Fibroblast of villous mesenchyme (primary cell): ENCODE data around the gene HIVEP3. TPM values are rescaled to one million over a fixed set of nuclear protein-coding genes. Genes with fewer than 3 reads are reported as not detected.

Experiments used
- DNase-seq: peaks from one replicate; pipeline ENCODE4 v3.0.0-alpha.2; 2010; ENCODE audit warnings: low read depth
- H3K4me3 ChIP-seq: 2 replicates; pipeline ENCODE4 v1.5.1; 2011; ENCODE audit warnings: low read depth, mild to moderate bottlenecking, low read length
- CTCF ChIP-seq: IDR thresholded peaks from 2 replicates; pipeline ENCODE4 v1.5.1; 2012; ENCODE audit warnings: low read depth, mild to moderate bottlenecking, low read length; ENCODE audit not compliant: insufficient read depth
- total RNA-seq: library from RNA; depleted of rRNA; stranded (reverse); fragments of >200 nt; gene quantifications from 2 replicates; pipeline ENCODE4 v1.2.3, GENCODE V29; 2012

Gene HIVEP3
- total RNA-seq, 1 donor: 0.86 TPM

GRCh38 chr1:41658431-41659158, 260.1 kb downstream of the HIVEP3 start:
- TF ChIP-seq CTCF: no peak
- H3K4me3 ChIP-seq: no peak overlapping the region
- no peak for DNase-seq

DNA sequence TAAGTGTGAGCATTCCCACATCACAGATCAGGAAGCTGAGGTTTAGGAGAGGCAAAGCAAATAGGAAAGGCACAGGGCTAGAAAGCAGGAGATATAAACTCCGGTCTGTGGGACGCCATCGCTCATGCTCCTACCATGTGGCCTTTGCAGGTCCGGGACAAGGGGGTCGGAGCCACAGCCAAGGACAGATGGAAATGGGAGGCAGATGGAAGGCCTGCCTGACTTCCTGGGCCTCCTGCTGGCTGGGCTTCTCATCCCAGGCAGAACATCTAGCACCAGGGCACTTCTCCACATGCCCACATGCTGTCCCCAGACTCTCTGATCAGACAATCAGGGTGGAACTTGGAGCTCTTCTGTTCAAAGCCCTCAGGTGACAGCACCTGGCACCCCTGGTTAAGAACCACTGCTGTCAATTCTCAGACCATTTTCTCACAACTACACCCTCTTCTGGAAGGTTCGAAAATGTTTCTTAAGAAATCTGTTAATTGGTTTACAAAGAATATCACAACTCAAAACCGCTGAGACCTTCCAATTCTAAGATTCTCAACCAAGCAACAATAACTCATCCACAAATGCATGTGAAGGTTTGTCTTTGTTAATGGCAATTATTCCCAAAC, 260.9 kb downstream of the HIVEP3 start:
- H3K4me3 ChIP-seq: no peak overlapping the region
- TF ChIP-seq CTCF: no peak
- no peak for DNase-seq

DNA sequence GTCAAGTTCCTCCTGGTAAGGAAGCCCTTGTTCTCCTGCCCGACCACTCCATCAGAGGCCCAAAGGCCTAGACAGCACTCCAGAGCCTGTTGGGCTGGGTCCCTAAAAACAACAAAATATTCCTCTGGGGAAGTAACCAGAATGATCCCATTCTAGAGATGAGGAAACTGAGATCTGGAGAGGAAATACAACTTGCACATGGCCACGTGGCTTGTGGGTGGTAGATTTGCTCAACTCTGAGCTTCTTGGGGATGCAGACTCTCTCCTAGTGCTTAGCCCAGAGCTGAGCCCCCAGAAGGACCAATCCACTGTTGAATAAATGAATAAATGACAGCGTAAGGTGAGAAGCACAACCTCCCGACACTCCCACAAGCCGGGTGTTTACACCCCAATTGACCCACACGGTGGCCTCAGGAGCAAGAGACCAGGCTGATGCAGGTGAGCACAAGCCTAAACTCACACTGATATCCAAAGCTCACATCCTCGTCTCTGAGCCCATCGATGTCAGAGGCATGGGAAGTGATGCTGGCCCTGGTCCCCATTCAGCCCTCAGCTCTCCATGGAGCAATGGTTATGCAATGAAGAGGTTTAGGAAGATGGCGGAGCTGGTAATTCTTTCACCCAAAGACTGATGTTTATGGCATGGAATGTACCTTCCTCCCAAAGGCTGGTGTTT, 261.8 kb downstream of the HIVEP3 start:
- DNase-seq: no peak
- no peak overlapping the region for H3K4me3 ChIP-seq
- TF ChIP-seq CTCF: no peak

DNA sequence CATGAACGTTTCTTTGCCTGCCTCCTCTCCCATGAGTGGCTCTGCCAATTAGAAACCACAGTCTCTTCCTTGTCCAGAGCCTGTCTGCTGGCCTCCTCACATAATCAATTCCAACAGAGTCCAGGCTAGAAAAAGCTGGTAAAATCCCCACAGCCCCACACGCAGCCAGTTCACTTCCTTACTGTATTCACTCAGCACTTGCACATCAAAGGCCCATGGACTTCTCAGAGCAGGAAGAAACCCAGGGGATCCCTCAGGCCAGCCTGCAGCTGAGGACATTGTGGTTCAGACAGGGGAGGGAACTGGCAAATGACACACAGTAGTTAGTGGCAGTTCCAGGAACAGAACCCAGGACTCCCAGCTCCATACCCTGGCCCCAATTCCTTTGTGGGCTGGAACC, 262.7 kb downstream of the HIVEP3 start:
- H3K4me3 ChIP-seq: no peak overlapping the region
- DNase-seq: no peak
- no peak for TF ChIP-seq CTCF

DNA sequence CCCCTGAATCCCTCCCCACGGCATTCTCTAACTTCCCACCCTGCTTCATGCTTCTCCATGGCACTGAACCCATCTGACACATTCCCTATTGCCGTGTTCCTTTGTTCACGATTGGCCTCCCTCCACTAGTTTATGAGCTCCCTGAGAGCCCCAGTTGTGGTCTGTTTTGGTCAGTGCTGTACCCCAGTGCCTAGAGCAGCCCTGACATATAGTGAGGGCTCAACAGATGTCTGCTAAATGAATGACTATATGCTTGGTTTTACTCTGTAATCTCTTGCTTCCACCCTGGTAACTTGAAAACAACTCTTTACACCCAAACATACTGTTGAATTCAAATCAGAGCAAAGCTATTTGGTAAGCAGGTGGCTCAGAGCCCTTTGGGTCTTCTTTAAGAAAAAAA, 263.1 kb downstream of the HIVEP3 start:
- DNase-seq: no peak
- no peak for TF ChIP-seq CTCF
- H3K4me3 ChIP-seq: no peak overlapping the region

DNA sequence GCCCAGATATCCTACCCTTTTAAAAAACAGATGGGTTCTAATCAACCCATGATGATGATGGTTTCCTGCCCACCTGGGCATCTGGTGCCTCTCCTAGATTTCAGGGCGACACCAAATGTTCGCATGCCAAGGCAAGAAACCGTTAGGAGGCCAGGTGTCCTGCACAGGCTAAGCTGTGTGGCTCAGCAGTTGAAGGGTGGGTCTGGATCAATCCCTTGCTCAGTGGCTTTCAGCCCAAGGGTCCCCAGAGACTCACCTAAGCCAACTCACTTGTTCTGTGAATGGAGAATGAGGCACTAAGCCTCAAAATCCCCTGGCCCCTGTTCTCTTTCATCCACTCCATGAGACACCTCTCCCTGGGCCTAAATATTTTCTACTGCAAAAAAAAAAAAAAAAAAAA, 265.1 kb downstream of the HIVEP3 start:
- no peak for DNase-seq
- no peak for TF ChIP-seq CTCF
- H3K4me3 ChIP-seq: no peak overlapping the region
